MM.1S (cell line): ENCODE measurements around the gene RADIL.

Experiments
- CTCF ChIP-seq: fragments of 300-600 bp; sonication (generic); IDR thresholded peaks from 2 replicates; pipeline ENCODE4 v1.5.1; 2016; ENCODE audit warnings: antibody characterized with exemption, low read length, mixed read lengths
- EZH2 ChIP-seq: fragments of 300-600 bp; sonication (generic); optimal IDR thresholded peaks from 2 replicates; pipeline ENCODE3; 2017; ENCODE audit warnings: low read depth, mild to moderate bottlenecking, antibody characterized with exemption, low read length, mixed read lengths
- EZH2phosphoT487 ChIP-seq: fragments of 300-600 bp; sonication (generic); IDR thresholded peaks from 2 replicates; pipeline ENCODE4 v1.6.1; 2018; ENCODE audit warnings: antibody characterized with exemption, low read length

GRCh38 chr7:4906682-4907081 lies 23.2 kb upstream of the RADIL start:
- TF ChIP-seq CTCF: no peak
- no peak for TF ChIP-seq EZH2phosphoT487
- no peak for TF ChIP-seq EZH2
